ENCODE data around the gene CD72. TPM values are rescaled to one million over a fixed set of nuclear protein-coding genes. Genes with fewer than 3 reads are reported as not detected.

The CD72 gene
- total RNA-seq, 1 experiment from 2014 or later: 1.6 TPM

GRCh38 chr9:35606726-35607125 is 11.5 kb downstream of the CD72 start:
- H3K27ac Mint-ChIP-seq (ENCODE audit: low read depth, unreplicated experiment): no peak overlapping the region
- no peaks in the 10 kb centered on the region for H3K27me3 Mint-ChIP-seq (ENCODE audit: insufficient read depth, unreplicated experiment)
- ChIA-PET POLR2A (interaction anchor here (1.2 kb wide), 1 partner anchor 493 kb away, joined by 7 read pairs; no protein-coding TSS in a partner anchor), CTCF (no interaction called here)
- H3K36me3 Mint-ChIP-seq (ENCODE audit: insufficient read depth, unreplicated experiment): peaks cover 33% of the 10 kb centered on the region
- no peak for DNase-seq (ENCODE audit: unreplicated experiment)
- TF ChIP-seq, protein P1, sequence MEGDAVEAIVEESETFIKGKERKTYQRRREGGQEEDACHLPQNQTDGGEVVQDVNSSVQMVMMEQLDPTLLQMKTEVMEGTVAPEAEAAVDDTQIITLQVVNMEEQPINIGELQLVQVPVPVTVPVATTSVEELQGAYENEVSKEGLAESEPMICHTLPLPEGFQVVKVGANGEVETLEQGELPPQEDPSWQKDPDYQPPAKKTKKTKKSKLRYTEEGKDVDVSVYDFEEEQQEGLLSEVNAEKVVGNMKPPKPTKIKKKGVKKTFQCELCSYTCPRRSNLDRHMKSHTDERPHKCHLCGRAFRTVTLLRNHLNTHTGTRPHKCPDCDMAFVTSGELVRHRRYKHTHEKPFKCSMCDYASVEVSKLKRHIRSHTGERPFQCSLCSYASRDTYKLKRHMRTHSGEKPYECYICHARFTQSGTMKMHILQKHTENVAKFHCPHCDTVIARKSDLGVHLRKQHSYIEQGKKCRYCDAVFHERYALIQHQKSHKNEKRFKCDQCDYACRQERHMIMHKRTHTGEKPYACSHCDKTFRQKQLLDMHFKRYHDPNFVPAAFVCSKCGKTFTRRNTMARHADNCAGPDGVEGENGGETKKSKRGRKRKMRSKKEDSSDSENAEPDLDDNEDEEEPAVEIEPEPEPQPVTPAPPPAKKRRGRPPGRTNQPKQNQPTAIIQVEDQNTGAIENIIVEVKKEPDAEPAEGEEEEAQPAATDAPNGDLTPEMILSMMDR (IDR thresholded peaks at IDR 0.05; ENCODE audit: unreplicated experiment): no peak
- intact Hi-C loops (cut with micrococcal nuclease): loop anchor here (10.0 kb wide), 1 partner anchor 492 kb away; the partner anchor contains the start of gene ATOSB
- no peaks in the 10 kb centered on the region for H3K9me3 Mint-ChIP-seq (ENCODE audit: unreplicated experiment)
- BruUV-seq (replicated peaks): no TSS peak
- H3K4me3 Mint-ChIP-seq (ENCODE audit: unreplicated experiment): peak overlapping the region; percentile 73
- H3K4me1 Mint-ChIP-seq (ENCODE audit: insufficient read depth, unreplicated experiment): peaks cover 28% of the 10 kb centered on the region

DNA sequence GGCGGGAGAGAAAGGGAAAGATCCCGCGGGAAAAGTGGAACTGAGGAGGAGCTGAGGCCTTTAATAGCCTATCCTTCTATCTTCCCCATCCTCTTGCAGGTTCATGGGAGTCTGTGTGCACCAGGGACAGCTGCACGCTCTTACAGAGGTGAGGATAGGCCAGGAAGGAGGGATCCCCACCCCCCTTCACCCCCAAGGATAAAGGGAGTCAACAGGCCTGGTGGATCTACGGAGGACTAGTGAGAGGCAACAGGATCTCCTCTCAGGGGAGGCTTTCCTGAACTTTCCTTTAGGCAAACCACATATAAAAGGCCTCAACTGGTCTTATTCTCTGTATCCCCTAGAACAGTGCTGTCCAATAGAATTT is 12.1 kb downstream of the CD72 start:
- POLR2A ChIA-PET: interaction anchor here (0.6 to 3.9 kb wide), 6 partner anchors 40 to 534 kb away, joined by 3 to 63 read pairs (median 6); partner anchors contain the start of genes CREB3, TLN1 and VCP
- BruUV-seq (replicated peaks): no TSS peak
- TF ChIP-seq, protein P1 (IDR thresholded peaks at IDR 0.05; ENCODE audit: unreplicated experiment): no peak
- peaks cover 28% of the 10 kb centered on the region for H3K4me1 Mint-ChIP-seq (ENCODE audit: insufficient read depth, unreplicated experiment)
- DNase-seq (ENCODE audit: unreplicated experiment): no peak
- peaks cover 33% of the 10 kb centered on the region for H3K36me3 Mint-ChIP-seq (ENCODE audit: insufficient read depth, unreplicated experiment)
- CTCF ChIA-PET: interaction anchor here (0.5 kb wide), 1 partner anchor 37 kb away, joined by 3 read pairs; no protein-coding TSS in a partner anchor
- H3K4me3 Mint-ChIP-seq (ENCODE audit: unreplicated experiment): peak overlapping the region; percentile 73
- H3K27ac Mint-ChIP-seq (ENCODE audit: low read depth, unreplicated experiment): peak overlapping the region; percentile 31
- H3K27me3 Mint-ChIP-seq (ENCODE audit: insufficient read depth, unreplicated experiment): no peaks in the 10 kb centered on the region
- H3K9me3 Mint-ChIP-seq (ENCODE audit: unreplicated experiment): no peaks in the 10 kb centered on the region
- intact Hi-C loops (cut with micrococcal nuclease): loop anchor here (10.0 kb wide), 1 partner anchor 491 kb away; the partner anchor contains the start of gene ATOSB

- Mint-ChIP-seq H3K36me3 (ENCODE audit: insufficient read depth, unreplicated experiment) (peaks cover 27% of the 10 kb centered on the region), H3K4me3 (ENCODE audit: unreplicated experiment) (peak overlapping the region; percentile 97), H3K27me3 (ENCODE audit: insufficient read depth, unreplicated experiment) (no peaks in the 10 kb centered on the region), H3K27ac (ENCODE audit: low read depth, unreplicated experiment) (peak overlapping the region; percentile 31), H3K4me1 (ENCODE audit: insufficient read depth, unreplicated experiment) (peaks cover 28% of the 10 kb centered on the region), H3K9me3 (ENCODE audit: unreplicated experiment) (no peaks in the 10 kb centered on the region)
- DNase-seq (ENCODE audit: unreplicated experiment): peak; percentile 11
- intact Hi-C loops (cut with micrococcal nuclease): loop anchor here (10.0 kb wide), 1 partner anchor 491 kb away; the partner anchor contains the start of gene ATOSB
- ChIA-PET POLR2A (interaction anchor here (0.6 to 3.9 kb wide), 14 partner anchors 34 to 968 kb away, joined by 3 to 63 read pairs (median 4); partner anchors contain the start of genes ARHGEF39, CCDC107, CREB3 and GBA2), CTCF (interaction anchor here (0.5 to 1.4 kb wide), 2 partner anchors 38 to 42 kb away, joined by 3 to 5 read pairs; no protein-coding TSS in a partner anchor)
- TF ChIP-seq, protein P1 (IDR thresholded peaks at IDR 0.05; ENCODE audit: unreplicated experiment): no peak
- BruUV-seq (replicated peaks): no TSS peak
These were observed 12.7 kb downstream of the CD72 start for GRCh38 chr9:35605351-35606137.

Measured in MCF 10A (cell line).